ENCODE measurements around the gene KLHL30.

Gene KLHL30

DNA sequence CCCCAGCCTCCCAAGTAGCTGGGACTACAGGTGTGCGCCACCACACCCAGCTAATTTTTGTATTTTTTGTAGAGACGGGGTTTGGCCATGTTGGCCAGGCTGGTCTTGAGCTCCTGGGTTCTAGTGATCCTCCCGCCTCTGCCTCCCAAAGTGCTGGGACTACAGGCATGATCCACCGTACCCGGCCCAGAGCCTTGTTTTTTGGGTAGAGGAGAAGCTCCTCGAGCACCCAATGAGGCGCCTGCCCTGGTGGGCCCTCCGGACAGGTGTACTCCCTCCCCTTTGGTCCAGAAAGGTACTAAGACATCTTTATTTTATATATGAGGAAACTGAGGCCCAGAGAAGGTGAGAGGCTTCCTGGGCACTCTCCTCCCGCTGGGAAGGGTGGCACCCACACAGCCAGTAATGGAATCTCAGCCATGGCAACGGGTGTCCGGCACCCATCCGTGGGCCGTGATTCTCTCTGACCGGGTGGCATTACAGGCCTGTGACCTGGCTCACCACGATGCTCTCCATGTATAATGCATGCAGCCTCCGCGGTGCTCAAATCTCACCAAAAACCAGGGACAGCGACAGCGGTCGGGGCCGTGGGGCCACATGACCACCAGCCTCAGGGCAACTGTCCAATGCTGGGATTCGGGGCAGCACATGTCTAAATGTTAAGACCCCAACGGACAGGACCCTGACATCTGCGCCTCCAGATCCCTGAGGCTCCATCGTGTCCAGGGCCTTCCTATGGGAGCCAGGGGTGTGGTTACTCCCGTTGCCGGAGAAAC is 16.8 kb upstream of the KLHL30 start:
- peaks cover 7% of the 10 kb centered on the region for H3K27me3 ChIP-seq (ENCODE audit: control insufficient read depth, insufficient read depth, low read length, poor library complexity, severe bottlenecking)
- H3K9me3 ChIP-seq (ENCODE audit: control insufficient read depth, low read length), result no peaks in the 10 kb centered on the region

DNA sequence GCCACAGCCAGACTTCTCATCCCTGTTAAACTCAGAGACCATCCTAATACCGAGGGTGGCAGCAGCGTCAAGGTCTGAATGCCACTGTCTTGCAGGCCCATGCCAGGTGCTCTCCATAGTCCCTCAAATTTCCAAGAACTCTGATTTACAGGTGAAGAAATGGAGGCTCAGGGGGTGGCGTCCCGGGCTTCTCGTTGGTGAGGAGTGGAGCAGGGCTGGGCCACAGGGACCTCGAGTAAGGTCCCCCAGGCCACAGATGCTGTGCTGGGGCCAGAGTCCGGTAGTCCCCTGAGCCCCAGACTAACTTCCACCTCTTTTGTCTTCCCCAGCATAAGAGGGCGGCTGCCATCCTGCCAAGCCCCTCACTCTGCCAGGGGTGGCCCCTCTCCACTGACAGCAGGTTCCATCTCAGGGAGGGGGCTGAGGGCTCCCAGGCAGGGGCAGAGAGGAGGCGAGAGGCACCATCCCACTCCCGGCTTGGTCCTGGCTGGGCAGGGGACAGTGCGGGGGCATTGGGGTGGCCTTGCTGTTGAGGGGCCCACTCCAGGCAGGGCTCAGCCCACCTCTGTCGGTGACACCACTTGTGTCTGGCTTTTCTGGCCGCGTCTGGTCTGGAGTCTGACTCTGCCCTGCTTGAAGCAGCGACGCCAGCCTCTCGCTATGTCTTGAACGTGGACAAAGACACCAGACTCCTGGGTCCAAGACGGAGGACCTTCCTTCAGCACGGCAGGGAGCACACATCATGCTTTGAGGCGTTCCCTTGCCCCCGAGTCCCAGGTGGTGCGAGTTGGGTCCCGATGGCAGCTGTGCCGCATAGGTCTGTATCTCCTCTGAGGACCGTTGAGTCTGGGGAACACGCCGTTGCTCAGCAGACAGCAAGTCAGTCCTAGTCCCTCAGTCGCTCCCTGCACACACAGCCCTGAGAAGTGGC is 15.9 kb upstream of the KLHL30 start:
- Histone ChIP-seq H3K4me1 (ENCODE audit: control insufficient read depth, insufficient read depth, low read length) (peaks cover 8% of the 10 kb centered on the region), H3K4me3 (ENCODE audit: insufficient read depth, low read depth, low read length) (no peak overlapping the region), H3K27me3 (ENCODE audit: control insufficient read depth, insufficient read depth, low read length, poor library complexity, severe bottlenecking) (peaks cover 7% of the 10 kb centered on the region), H3K27ac (ENCODE audit: insufficient read depth, low read depth, low read length, poor library complexity, severe bottlenecking) (no peak overlapping the region), H3K36me3 (ENCODE audit: control insufficient read depth, insufficient read depth, low read length) (no peaks in the 10 kb centered on the region), H3K9me3 (ENCODE audit: control insufficient read depth, low read length) (no peaks in the 10 kb centered on the region)
- WGBS, 2 experiments, result 91 to 93% methylated on average over 29 of the region's 29 CpGs

More for the DNA sequence above, 16.8 kb upstream of the KLHL30 start:
- Histone ChIP-seq H3K27ac (ENCODE audit: insufficient read depth, low read depth, low read length, poor library complexity, severe bottlenecking) (no peak overlapping the region), H3K4me1 (ENCODE audit: control insufficient read depth, insufficient read depth, low read length) (peaks cover 8% of the 10 kb centered on the region), H3K36me3 (ENCODE audit: control insufficient read depth, insufficient read depth, low read length) (no peaks in the 10 kb centered on the region), H3K4me3 (ENCODE audit: insufficient read depth, low read depth, low read length) (no peak overlapping the region)
- whole genome bisulfite sequencing, 2 experiments, result 89 to 94% methylated on average over 27 of the region's 27 CpGs

DNA sequence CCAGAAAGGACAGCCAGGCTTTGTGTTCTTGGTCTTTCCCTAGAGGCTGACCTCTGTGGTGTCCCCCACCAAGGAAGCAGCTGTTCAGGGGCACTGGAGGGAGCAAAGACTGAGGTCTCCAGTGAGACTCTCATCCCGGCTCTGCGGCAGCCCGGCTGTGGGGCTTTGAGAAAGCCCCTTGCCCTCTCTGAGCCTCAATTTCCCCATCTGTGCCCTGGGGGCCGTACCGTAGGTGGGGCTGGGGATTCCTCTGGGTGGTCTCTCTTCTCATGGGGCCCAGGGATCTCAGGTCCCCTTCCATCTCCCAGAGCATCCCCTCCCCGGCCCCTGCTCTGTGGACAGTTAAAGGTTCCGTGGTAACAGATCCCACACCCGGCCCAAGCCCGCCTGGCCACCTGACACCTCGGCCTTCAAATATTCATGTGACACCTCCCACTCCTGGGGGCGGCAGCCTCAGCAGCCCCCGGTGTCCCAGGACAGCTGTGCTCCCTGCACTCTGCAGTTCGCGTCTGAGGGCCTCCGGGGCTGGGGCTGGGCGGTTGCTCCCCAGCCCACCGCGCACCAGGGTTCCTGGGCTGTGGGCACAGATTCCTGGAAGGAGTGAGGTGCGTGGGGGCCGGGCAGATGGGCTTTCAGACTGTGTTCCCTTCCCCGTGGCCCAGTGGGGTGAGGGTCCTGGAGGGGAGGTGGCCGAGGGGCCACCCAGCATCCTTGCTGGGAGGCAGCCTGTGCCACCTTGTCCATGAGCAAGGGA is 15.1 kb upstream of the KLHL30 start:
- H3K27ac ChIP-seq (ENCODE audit: insufficient read depth, low read depth, low read length, poor library complexity, severe bottlenecking), result no peak overlapping the region
- H3K36me3 ChIP-seq (ENCODE audit: control insufficient read depth, insufficient read depth, low read length), result no peaks in the 10 kb centered on the region
- no peak overlapping the region for H3K4me3 ChIP-seq (ENCODE audit: insufficient read depth, low read depth, low read length)
- no peaks in the 10 kb centered on the region for H3K27me3 ChIP-seq (ENCODE audit: control insufficient read depth, insufficient read depth, low read length, poor library complexity, severe bottlenecking)
- H3K4me1 ChIP-seq (ENCODE audit: control insufficient read depth, insufficient read depth, low read length), result peaks cover 8% of the 10 kb centered on the region
- H3K9me3 ChIP-seq (ENCODE audit: control insufficient read depth, low read length), result no peaks in the 10 kb centered on the region
- 88% methylated on average over 22 of the region's 22 CpGs for WGBS, 2 experiments

DNA sequence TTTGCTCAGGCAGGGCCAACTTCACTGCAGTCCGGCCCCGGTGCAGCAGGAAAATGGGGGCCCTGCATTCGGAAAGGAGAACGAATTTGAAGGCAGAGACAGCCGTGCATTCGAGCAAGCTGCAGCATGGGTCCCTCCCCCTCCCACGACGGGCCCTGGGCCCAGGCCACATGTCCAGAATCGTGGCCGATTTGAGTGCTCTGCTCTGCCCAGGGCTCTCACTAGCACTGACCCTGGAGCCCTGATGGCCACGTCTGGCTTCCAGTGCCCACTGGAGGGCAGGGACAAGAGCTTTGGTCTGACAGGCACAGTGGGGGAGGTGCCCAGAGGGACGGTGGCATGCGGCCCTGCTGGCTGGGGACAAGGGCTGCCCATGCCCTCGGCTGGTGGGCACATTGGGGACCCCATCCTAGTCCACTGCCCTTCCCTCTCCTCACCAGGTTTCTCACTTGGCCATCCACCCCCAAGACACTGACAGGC is 14.4 kb upstream of the KLHL30 start:
- H3K27ac ChIP-seq (ENCODE audit: insufficient read depth, low read depth, low read length, poor library complexity, severe bottlenecking), result no peak overlapping the region
- peaks cover 8% of the 10 kb centered on the region for H3K4me1 ChIP-seq (ENCODE audit: control insufficient read depth, insufficient read depth, low read length)
- H3K36me3 ChIP-seq (ENCODE audit: control insufficient read depth, insufficient read depth, low read length), result no peaks in the 10 kb centered on the region
- no peaks in the 10 kb centered on the region for H3K9me3 ChIP-seq (ENCODE audit: control insufficient read depth, low read length)
- H3K27me3 ChIP-seq (ENCODE audit: control insufficient read depth, insufficient read depth, low read length, poor library complexity, severe bottlenecking), result no peaks in the 10 kb centered on the region
- WGBS, 2 experiments, result 86 to 89% methylated on average over 14 of the region's 14 CpGs
- no peak overlapping the region for H3K4me3 ChIP-seq (ENCODE audit: insufficient read depth, low read depth, low read length)

DNA sequence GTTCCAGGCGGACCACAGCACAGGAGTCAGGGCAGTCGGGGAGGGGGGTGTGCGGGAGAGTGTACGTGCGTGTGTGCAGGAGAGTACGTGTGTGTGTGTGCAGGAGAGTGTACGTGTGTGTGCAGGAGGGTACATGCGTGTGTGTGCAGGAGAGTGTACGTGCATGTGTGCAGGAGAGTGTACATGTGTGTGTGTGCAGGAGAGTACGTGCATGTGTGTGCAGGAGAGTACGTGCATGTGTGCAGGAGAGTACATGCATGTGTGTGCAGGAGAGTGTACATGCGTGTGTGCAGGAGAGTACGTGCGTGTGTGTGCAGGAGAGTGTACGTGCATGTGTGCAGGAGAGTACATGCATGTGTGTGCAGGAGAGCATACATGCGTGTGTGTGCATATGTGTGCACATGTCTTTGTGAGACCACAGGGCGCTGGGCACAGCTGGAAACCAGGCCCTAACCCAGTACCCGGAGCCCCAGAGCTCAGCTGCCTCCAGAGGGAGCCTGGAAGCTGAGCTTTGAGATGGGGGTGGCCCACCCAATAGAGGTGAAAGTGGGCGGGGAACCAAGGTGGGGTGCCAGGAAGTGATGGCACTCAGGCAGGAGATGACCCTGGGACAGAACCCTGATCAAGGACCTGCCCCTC is 13.9 kb upstream of the KLHL30 start:
- peaks cover 8% of the 10 kb centered on the region for H3K4me1 ChIP-seq (ENCODE audit: control insufficient read depth, insufficient read depth, low read length)
- 95 to 96% methylated on average over 19 of the region's 19 CpGs for WGBS, 2 experiments
- no peaks in the 10 kb centered on the region for H3K27me3 ChIP-seq (ENCODE audit: control insufficient read depth, insufficient read depth, low read length, poor library complexity, severe bottlenecking)
- H3K27ac ChIP-seq (ENCODE audit: insufficient read depth, low read depth, low read length, poor library complexity, severe bottlenecking), result no peak overlapping the region
- H3K9me3 ChIP-seq (ENCODE audit: control insufficient read depth, low read length), result no peaks in the 10 kb centered on the region
- H3K4me3 ChIP-seq (ENCODE audit: insufficient read depth, low read depth, low read length), result no peak overlapping the region
- H3K36me3 ChIP-seq (ENCODE audit: control insufficient read depth, insufficient read depth, low read length), result no peaks in the 10 kb centered on the region

DNA sequence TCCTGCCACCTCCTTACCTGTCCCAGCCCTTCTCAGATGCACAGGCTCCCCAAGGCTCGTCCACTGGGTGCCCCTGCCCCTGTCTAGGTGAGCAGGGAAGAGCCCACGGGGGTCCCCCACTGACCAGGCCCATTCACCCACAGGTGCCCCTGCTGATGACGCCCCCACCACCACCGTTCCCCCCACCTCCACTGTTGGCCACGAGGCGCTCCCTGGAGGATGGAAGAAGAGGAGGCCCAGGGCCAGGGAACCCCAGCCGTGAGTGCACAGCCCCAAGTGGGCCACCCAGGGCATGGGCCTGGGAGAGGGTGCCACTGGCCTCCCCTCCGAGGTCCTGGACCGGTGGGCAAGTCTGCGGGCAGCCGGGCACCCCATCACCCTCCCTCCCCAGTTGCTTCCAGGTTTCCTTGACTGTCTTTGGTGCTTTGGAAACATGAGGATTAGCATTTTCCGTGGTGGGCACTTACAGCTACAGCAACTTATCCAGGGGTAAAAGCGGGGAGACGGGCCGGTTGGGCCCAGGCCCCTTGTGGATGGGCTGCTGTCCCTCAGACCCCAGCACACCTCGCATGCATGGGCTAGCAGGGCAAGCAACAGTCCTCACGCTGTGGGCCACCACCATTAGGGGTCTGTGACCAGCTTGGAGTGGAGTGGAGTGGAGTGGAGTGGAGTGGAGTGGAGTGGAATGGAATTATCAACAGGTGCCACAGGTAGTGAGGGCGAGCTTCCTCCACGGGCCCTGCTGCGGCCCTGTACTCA is 13.2 kb upstream of the KLHL30 start:
- no peaks in the 10 kb centered on the region for H3K36me3 ChIP-seq (ENCODE audit: control insufficient read depth, insufficient read depth, low read length)
- no peaks in the 10 kb centered on the region for H3K9me3 ChIP-seq (ENCODE audit: control insufficient read depth, low read length)
- 92 to 94% methylated on average over 20 of the region's 20 CpGs for WGBS, 2 experiments
- no peaks in the 10 kb centered on the region for H3K27me3 ChIP-seq (ENCODE audit: control insufficient read depth, insufficient read depth, low read length, poor library complexity, severe bottlenecking)
- H3K4me3 ChIP-seq (ENCODE audit: insufficient read depth, low read depth, low read length), result no peak overlapping the region
- no peak overlapping the region for H3K27ac ChIP-seq (ENCODE audit: insufficient read depth, low read depth, low read length, poor library complexity, severe bottlenecking)
- peaks cover 4% of the 10 kb centered on the region for H3K4me1 ChIP-seq (ENCODE audit: control insufficient read depth, insufficient read depth, low read length)

DNA sequence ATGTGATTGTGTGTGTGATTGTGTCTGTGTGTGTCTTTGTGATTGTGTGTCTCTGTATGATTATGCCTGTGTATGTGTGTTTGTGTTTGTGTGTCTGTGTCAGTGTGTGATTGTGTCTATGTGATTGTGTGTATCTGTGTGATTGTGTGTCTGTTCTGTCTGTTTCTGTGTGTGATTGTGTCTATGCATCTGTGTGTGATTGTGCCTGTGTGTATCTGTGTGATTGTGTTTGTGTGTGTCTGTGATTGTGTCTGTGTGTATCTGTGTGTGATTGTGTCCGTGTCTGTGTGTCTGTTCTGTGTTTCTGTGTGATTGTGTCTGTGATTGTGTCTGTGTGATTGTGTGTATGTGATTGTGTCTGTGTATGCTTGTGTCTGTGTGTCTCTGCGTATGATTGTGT is 12.1 kb upstream of the KLHL30 start:
- Histone ChIP-seq H3K4me3 (ENCODE audit: insufficient read depth, low read depth, low read length) (no peak overlapping the region), H3K4me1 (ENCODE audit: control insufficient read depth, insufficient read depth, low read length) (no peaks in the 10 kb centered on the region), H3K36me3 (ENCODE audit: control insufficient read depth, insufficient read depth, low read length) (no peaks in the 10 kb centered on the region), H3K27me3 (ENCODE audit: control insufficient read depth, insufficient read depth, low read length, poor library complexity, severe bottlenecking) (no peaks in the 10 kb centered on the region), H3K27ac (ENCODE audit: insufficient read depth, low read depth, low read length, poor library complexity, severe bottlenecking) (no peak overlapping the region), H3K9me3 (ENCODE audit: control insufficient read depth, low read length) (no peaks in the 10 kb centered on the region)
- 83 to 97% methylated on average over 2 of the region's 2 CpGs for WGBS, 2 experiments

DNA sequence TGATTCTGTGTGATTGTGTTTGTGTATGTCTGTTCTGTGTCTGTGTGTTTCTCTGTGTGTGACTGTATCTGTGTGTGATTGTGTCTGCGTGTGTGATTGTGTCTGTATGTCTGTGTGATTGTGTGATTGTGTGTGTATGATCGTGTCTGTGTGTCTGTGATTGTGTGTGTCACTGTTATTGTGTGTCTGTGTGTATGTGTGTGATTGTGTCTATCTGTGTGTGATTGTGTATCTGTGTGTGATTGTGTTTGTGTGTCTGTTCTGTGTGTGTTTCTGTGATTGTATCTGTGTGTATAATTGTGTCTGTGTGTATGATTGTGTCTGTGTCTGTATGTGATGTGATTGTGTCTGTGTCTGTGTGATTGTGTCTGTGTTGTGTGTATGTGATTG is 11.7 kb upstream of the KLHL30 start:
- Histone ChIP-seq H3K27me3 (ENCODE audit: control insufficient read depth, insufficient read depth, low read length, poor library complexity, severe bottlenecking) (no peaks in the 10 kb centered on the region), H3K27ac (ENCODE audit: insufficient read depth, low read depth, low read length, poor library complexity, severe bottlenecking) (no peak overlapping the region), H3K4me1 (ENCODE audit: control insufficient read depth, insufficient read depth, low read length) (no peaks in the 10 kb centered on the region), H3K36me3 (ENCODE audit: control insufficient read depth, insufficient read depth, low read length) (no peaks in the 10 kb centered on the region), H3K9me3 (ENCODE audit: control insufficient read depth, low read length) (no peaks in the 10 kb centered on the region), H3K4me3 (ENCODE audit: insufficient read depth, low read depth, low read length) (no peak overlapping the region)
- WGBS, 2 experiments, result 90 to 93% methylated on average over 2 of the region's 2 CpGs
